AG04450 (cell line): Measurements from ENCODE around the gene TMEM37. TPM values are rescaled to one million over a fixed set of nuclear protein-coding genes. Genes with fewer than 3 reads are reported as not detected.
A peak's percentile ranks its signal among the peaks of the same experiment; 100 is the strongest.

Experiments
- CTCF ChIA-PET: fragments of 300-600, 350-600 bp; formaldehyde crosslinking; extraction: SDS; loops from one replicate; lab custom pipeline; 2022; ENCODE audit warnings: antibody characterized with exemption, inconsistent platforms; lab: Charles Lee
- POLR2A ChIA-PET: fragments of 350-600 bp; formaldehyde crosslinking; extraction: SDS; loops from one replicate; lab custom pipeline; 2021; ENCODE audit warnings: antibody characterized with exemption, inconsistent platforms; lab: Yijun Ruan, JAX
- DNase-seq: peaks from one replicate; pipeline ENCODE4 v3.0.0-alpha.2; 2011; ENCODE audit warnings: low read depth, low spot score
- H3K27ac ChIP-seq: one replicate; pipeline ENCODE4 v1.5.1; 2012; ENCODE audit warnings: low read depth, low read length, control low read depth
- H3K27me3 ChIP-seq: one replicate; pipeline ENCODE4 v1.6.0; 2012; ENCODE audit warnings: low read length; ENCODE audit not compliant: control insufficient read depth, insufficient read depth
- H3K4me3 ChIP-seq: 2 replicates; pipeline ENCODE4 v1.5.1; 2011; ENCODE audit warnings: mild to moderate bottlenecking, low read depth, low read length, control low read depth
- H3K9me3 ChIP-seq: 2 replicates; pipeline ENCODE4 v1.5.1; 2012; ENCODE audit warnings: low read length; ENCODE audit not compliant: control insufficient read depth, insufficient read depth
- polyA plus RNA-seq: library from polyadenylated mRNA; depleted of rRNA; stranded (reverse); fragments of >200 nt; gene quantifications from 2 replicates; pipeline ENCODE4 v1.2.3, GENCODE V29; 2011
- TF ChIP-seq, protein P1 (sequence below): IDR thresholded peaks from 2 replicates; pipeline ENCODE4 v1.5.1; 2011; ENCODE audit warnings: low read depth, low read length, control low read depth, inconsistent platforms

TMEM37 gene
- polyA plus RNA-seq, 1 experiment, result 0.98 TPM

DNA sequence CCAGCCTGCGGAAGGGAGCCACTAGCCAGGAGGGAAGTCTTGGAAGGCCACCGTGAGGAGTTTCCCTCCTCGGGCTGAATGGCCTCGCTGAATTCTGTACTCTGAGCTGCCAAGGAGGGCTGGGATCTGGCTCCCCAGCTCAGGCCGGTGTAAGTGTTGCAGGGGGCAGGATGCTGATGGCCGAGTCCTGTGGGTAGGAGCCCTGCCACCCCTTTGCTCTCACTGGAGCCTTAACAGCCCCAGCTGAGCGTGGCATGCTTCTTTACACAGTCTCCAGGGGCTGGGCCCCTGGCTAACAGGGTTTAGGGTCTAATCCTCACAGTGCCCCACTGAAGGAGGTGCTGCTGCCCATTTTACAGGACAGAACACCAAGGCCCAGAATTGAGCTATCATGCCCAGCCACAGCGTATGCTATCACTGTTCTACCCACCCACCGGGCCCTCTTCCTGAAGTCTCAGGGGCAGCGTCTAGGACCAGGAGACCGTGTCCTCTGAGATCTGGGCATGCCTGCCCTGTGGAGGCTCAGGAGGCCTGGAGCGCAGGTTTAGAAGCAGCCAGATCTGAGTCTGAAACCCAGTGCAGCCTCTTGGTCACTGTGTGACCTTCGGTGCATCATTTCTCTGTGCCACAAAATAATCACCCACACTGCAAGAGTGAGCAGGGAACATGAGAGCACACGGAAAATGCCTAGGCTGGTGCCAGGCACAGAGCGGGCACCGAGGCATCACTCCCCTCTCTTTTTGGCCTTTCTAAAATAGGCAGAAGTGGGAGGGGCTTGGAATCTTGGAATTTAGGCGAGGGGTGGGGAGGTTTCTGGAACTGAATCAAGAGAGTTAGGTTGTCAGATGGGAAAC is 42.9 kb downstream of the TMEM37 start:
- Histone ChIP-seq H3K27me3 (no peaks in the 10 kb centered on the region), H3K27ac (no peak overlapping the region), H3K4me3 (no peak overlapping the region), H3K9me3 (no peaks in the 10 kb centered on the region)
- CTCF ChIA-PET, result interaction anchor here (0.9 to 4.0 kb wide), 5 partner anchors 8 to 69 kb away, joined by 5 to 41 read pairs (median 12); partner anchors contain the start of gene TMEM37
- DNase-seq, result no peak
- TF ChIP-seq, protein P1, sequence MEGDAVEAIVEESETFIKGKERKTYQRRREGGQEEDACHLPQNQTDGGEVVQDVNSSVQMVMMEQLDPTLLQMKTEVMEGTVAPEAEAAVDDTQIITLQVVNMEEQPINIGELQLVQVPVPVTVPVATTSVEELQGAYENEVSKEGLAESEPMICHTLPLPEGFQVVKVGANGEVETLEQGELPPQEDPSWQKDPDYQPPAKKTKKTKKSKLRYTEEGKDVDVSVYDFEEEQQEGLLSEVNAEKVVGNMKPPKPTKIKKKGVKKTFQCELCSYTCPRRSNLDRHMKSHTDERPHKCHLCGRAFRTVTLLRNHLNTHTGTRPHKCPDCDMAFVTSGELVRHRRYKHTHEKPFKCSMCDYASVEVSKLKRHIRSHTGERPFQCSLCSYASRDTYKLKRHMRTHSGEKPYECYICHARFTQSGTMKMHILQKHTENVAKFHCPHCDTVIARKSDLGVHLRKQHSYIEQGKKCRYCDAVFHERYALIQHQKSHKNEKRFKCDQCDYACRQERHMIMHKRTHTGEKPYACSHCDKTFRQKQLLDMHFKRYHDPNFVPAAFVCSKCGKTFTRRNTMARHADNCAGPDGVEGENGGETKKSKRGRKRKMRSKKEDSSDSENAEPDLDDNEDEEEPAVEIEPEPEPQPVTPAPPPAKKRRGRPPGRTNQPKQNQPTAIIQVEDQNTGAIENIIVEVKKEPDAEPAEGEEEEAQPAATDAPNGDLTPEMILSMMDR, result no peak
- POLR2A ChIA-PET, result no interaction called here

- H3K4me3 ChIP-seq, result no peak overlapping the region
- TF ChIP-seq, protein P1, result no peak
- no peak for DNase-seq
- POLR2A ChIA-PET, result no interaction called here
- CTCF ChIA-PET, result interaction anchor here (0.5 to 4.0 kb wide), 16 partner anchors 9 to 594 kb away, joined by 3 to 41 read pairs (median 7); partner anchors contain the start of gene TMEM37
- no peak overlapping the region for H3K27ac ChIP-seq
- no peaks in the 10 kb centered on the region for H3K27me3 ChIP-seq
- no peaks in the 10 kb centered on the region for H3K9me3 ChIP-seq
These were observed 43.7 kb downstream of the TMEM37 start for GRCh38 chr2:119475225-119475856.

GRCh38 chr2:119475857-119476244 is 44.2 kb downstream of the TMEM37 start:
- H3K27me3 ChIP-seq, result no peaks in the 10 kb centered on the region
- CTCF ChIA-PET, result interaction anchor here (0.7 to 4.0 kb wide), 22 partner anchors 9 to 594 kb away, joined by 3 to 41 read pairs (median 6); partner anchors contain the start of gene TMEM37
- no peak overlapping the region for H3K4me3 ChIP-seq
- no peak overlapping the region for H3K27ac ChIP-seq
- TF ChIP-seq, protein P1, result no peak
- no peaks in the 10 kb centered on the region for H3K9me3 ChIP-seq
- DNase-seq, result no peak
- POLR2A ChIA-PET, result no interaction called here

DNA sequence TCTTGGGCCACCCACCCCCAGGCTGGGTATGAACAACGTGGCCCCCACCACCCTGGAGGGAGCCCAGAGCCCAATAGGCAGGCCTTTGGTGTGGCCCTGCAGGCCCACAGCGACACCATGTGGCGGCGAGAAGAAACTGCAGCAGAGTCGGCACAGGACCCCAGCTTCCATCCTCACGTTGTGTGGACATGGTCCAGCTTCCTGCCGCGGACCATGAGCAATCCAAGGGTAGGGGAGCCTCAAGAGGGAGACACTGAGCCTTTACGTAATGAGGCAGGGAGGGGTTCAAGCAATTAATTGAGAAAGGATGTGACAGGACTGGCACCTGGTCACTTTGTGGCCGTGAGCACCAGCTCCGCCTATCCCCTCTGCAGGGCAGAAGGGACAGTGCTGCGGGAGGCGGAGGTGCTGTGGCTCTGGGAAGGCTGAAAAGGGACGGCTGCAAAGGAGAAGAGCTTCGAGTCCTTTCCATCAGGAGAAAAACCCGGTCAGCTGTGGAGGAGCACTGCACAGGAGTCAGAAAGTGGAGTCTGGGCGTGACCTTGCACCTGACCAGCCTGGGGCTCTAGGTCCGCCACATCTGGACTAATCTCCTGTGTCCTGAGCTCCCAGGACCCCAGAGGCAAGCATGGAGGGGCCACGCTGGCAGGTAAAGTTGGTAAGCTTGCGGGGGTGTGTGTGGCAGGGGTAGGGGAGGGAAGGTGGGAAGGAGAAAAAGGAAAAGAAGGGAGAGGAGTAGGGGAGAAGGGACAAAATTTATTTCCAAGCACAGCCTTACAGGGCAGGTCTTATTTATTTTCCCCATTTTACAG is 44.9 kb downstream of the TMEM37 start:
- ChIA-PET POLR2A (no interaction called here), CTCF (interaction anchor here (0.6 to 4.0 kb wide), 28 partner anchors 11 to 595 kb away, joined by 3 to 41 read pairs (median 4); partner anchors contain the start of gene TMEM37)
- H3K9me3 ChIP-seq, result no peaks in the 10 kb centered on the region
- no peak overlapping the region for H3K4me3 ChIP-seq
- TF ChIP-seq, protein P1, result peak; percentile 91
- no peaks in the 10 kb centered on the region for H3K27me3 ChIP-seq
- DNase-seq, result peak; percentile 10
- no peak overlapping the region for H3K27ac ChIP-seq
